Stimulated activated CD8-positive, alpha-beta memory T cell treated with anti-CD3 and anti-CD28 coated beads, Interleukin-12 subunit alpha, Interleukin-12 subunit beta, amount 100 ng/mL, for 24 hours (primary cell): ENCODE results near the gene FARSA.
"Not testable (repeated sequence)": the region's sequence is repeated elsewhere in the genome, so short reads cannot be mapped to it uniquely, and the experiment has no call there.

Source experiments
- DNase-seq: peaks from one replicate; pipeline ENCODE4 v3.0.0-alpha.2; 2020; ENCODE audit errors: extremely low read depth

Gene FARSA

GRCh38 chr19:12937927-12938778 lies 4.6 kb upstream of the FARSA start, which contains the start of gene CALR:
TSS of gene CALR (plus strand) at chr19:12938609. CDS start at chr19:12938680, 71 bp downstream.
- DNase-seq: peak; percentile 96

GRCh38 chr19:12937093-12937926 lies 3.8 kb upstream of the FARSA start:
- DNase-seq: no peak

GRCh38 chr19:12936582-12936981 lies 3.1 kb upstream of the FARSA start:
- DNase-seq: no peak

GRCh38 chr19:12935071-12935470 lies 1.6 kb upstream of the FARSA start:
- no peak for DNase-seq

GRCh38 chr19:12932392-12933286 lies 872 bp downstream of the FARSA start:
- no peak for DNase-seq

GRCh38 chr19:12930002-12930645 lies 3.4 kb downstream of the FARSA start:
- no peak for DNase-seq

GRCh38 chr19:12924621-12925310 lies 8.7 kb downstream of the FARSA start:
- no peak for DNase-seq

GRCh38 chr19:12922959-12923358 lies 10.6 kb downstream of the FARSA start:
- DNase-seq: no peak

- no peak for DNase-seq
Observed at GRCh38 chr19:12921047-12921446, 12.5 kb downstream of the FARSA start.

GRCh38 chr19:12918253-12918652 lies 15.3 kb downstream of the FARSA start:
- DNase-seq: no peak

GRCh38 chr19:12915860-12916259 lies 17.7 kb downstream of the FARSA start:
- not testable (repeated sequence) for DNase-seq

- no peak for DNase-seq
Observed at GRCh38 chr19:12913851-12914690, 19.4 kb downstream of the FARSA start.

- DNase-seq: no peak
Observed at GRCh38 chr19:12913011-12913561, 20.4 kb downstream of the FARSA start.

- DNase-seq: no peak
Observed at GRCh38 chr19:12912571-12912970, 20.9 kb downstream of the FARSA start.

GRCh38 chr19:12907166-12907565 lies 26.3 kb downstream of the FARSA start:
- no peak for DNase-seq

- no peak for DNase-seq
Observed at GRCh38 chr19:12899891-12900518, 33.5 kb downstream of the FARSA start.

- no peak for DNase-seq
Observed at GRCh38 chr19:12896460-12896859, 37.1 kb downstream of the FARSA start.

- no peak for DNase-seq
Observed at GRCh38 chr19:12893582-12893981, 39.9 kb downstream of the FARSA start.

GRCh38 chr19:12891553-12892021 lies 41.9 kb downstream of the FARSA start:
- no peak for DNase-seq
